WERI-Rb-1 (cell line): Measurements from ENCODE around the gene PSMB1.

ENCODE experiments used
- DNase-seq: peaks from one replicate; pipeline ENCODE4 v3.0.0-alpha.2; 2020
- H3K27ac ChIP-seq: fragments of 250-450 bp; sonication (Bioruptor Pico); 2 replicates; pipeline ENCODE4 v1.5.1; 2020; ENCODE audit warnings: mild to moderate bottlenecking, moderate library complexity
- H3K27me3 ChIP-seq: fragments of 250-450 bp; sonication (Bioruptor Pico); 2 replicates; pipeline ENCODE4 v1.5.1; 2021; ENCODE audit warnings: mild to moderate bottlenecking, low read depth, moderate library complexity; ENCODE audit not compliant: insufficient read depth, severe bottlenecking
- H3K36me3 ChIP-seq: fragments of 250-450 bp; sonication (Bioruptor Pico); 2 replicates; pipeline ENCODE4 v1.5.1; 2020; ENCODE audit warnings: mild to moderate bottlenecking, moderate library complexity
- H3K4me3 ChIP-seq: 2 replicates; pipeline ENCODE4 v1.5.1; 2011; ENCODE audit warnings: low read depth, mild to moderate bottlenecking, control low read depth, low read length
- H3K9me3 ChIP-seq: fragments of 250-450 bp; sonication (Bioruptor Pico); 2 replicates; pipeline ENCODE4 v1.5.1; 2021; ENCODE audit warnings: mild to moderate bottlenecking, moderate library complexity; ENCODE audit not compliant: severe bottlenecking
- CTCF ChIP-seq: IDR thresholded peaks from 2 replicates; pipeline ENCODE4 v1.5.1; 2011; ENCODE audit warnings: low read depth, mild to moderate bottlenecking, control low read depth, inconsistent platforms, low read length

PSMB1 gene

GRCh38 chr6:170564936-170565530 is 11.9 kb upstream of the PSMB1 start:
- no peak overlapping the region for H3K27ac ChIP-seq
- H3K27me3 ChIP-seq = no peaks in the 10 kb centered on the region
- no peak overlapping the region for H3K4me3 ChIP-seq
- H3K9me3 ChIP-seq = no peaks in the 10 kb centered on the region
- no peak for DNase-seq
- TF ChIP-seq CTCF = no peak
- H3K36me3 ChIP-seq = peaks cover 57% of the 10 kb centered on the region

- Histone ChIP-seq H3K27ac (no peak overlapping the region), H3K9me3 (no peaks in the 10 kb centered on the region), H3K27me3 (no peaks in the 10 kb centered on the region), H3K36me3 (peaks cover 55% of the 10 kb centered on the region), H3K4me3 (no peak overlapping the region)
- TF ChIP-seq CTCF = no peak
- DNase-seq = no peak
Measured at GRCh38 chr6:170561555-170561954, 8.4 kb upstream of the PSMB1 start.

GRCh38 chr6:170555305-170555704 is 2.2 kb upstream of the PSMB1 start:
- no peaks in the 10 kb centered on the region for H3K27me3 ChIP-seq
- peak overlapping the region; percentile 98 for H3K4me3 ChIP-seq
- DNase-seq = no peak
- H3K9me3 ChIP-seq = no peaks in the 10 kb centered on the region
- H3K36me3 ChIP-seq = peaks cover 30% of the 10 kb centered on the region
- no peak for TF ChIP-seq CTCF
- no peak overlapping the region for H3K27ac ChIP-seq

GRCh38 chr6:170554796-170555137 is 1.7 kb upstream of the PSMB1 start:
- Histone ChIP-seq H3K27ac (peak overlapping the region; percentile 81), H3K36me3 (peaks cover 32% of the 10 kb centered on the region)

GRCh38 chr6:170554013-170554795 is 1.1 kb upstream of the PSMB1 start, which contains the start of gene TBP:
Gene TBP (plus strand): TSS chr6:170554369. CDS start chr6:170557030, 2,661 bp downstream.
- Histone ChIP-seq H3K36me3 (peaks cover 32% of the 10 kb centered on the region), H3K4me3 (peak within 1 kb of the TSS; percentile 98), H3K27me3 (no peaks in the 10 kb centered on the region), H3K27ac (peak within 1 kb of the TSS; percentile 94), H3K9me3 (no peaks in the 10 kb centered on the region)
- peak; percentile 97 for DNase-seq
- no peak for TF ChIP-seq CTCF

More at GRCh38 chr6:170554796-170555137, 1.7 kb upstream of the PSMB1 start:
- no peak for TF ChIP-seq CTCF
- H3K27me3 ChIP-seq = no peaks in the 10 kb centered on the region
- no peak for DNase-seq
- H3K4me3 ChIP-seq = peak overlapping the region; percentile 98
- no peaks in the 10 kb centered on the region for H3K9me3 ChIP-seq
